HG03135 (cell line): ENCODE data around the gene NAA25.
A peak's percentile ranks its signal among the peaks of the same experiment; 100 is the strongest.
"Not testable (repeated sequence)": the region's sequence is repeated elsewhere in the genome, so short reads cannot be mapped to it uniquely, and the experiment has no call there.

ENCODE experiments used
- ATAC-seq: cut with Tn5 transposase; IDR thresholded peaks from one replicate; pipeline ENCODE4 v1.9.1; 2021; ENCODE audit warnings: mild to moderate bottlenecking, moderate library complexity; ENCODE audit not compliant: unreplicated experiment

Gene NAA25

GRCh38 chr12:112063273-112063672 lies 45.3 kb downstream of the NAA25 start:
- no peak for ATAC-seq

- ATAC-seq = no peak
Measured at GRCh38 chr12:112061137-112061536, 47.4 kb downstream of the NAA25 start.

- no peak for ATAC-seq
Measured at GRCh38 chr12:112049351-112049750, 59.2 kb downstream of the NAA25 start.

GRCh38 chr12:112046003-112046402 lies 62.6 kb downstream of the NAA25 start:
- no peak for ATAC-seq

GRCh38 chr12:112036614-112037013 lies 72.0 kb downstream of the NAA25 start:
- ATAC-seq = not testable (repeated sequence)

GRCh38 chr12:112035219-112035785 lies 73.3 kb downstream of the NAA25 start:
- no peak for ATAC-seq

- ATAC-seq = no peak
Measured at GRCh38 chr12:112032292-112032691, 76.3 kb downstream of the NAA25 start.

GRCh38 chr12:112031472-112031871 lies 77.1 kb downstream of the NAA25 start:
- ATAC-seq = no peak

- no peak for ATAC-seq
Measured at GRCh38 chr12:112029301-112029700, 79.3 kb downstream of the NAA25 start.

- ATAC-seq = no peak
Measured at GRCh38 chr12:112025808-112026375, 82.7 kb downstream of the NAA25 start.

GRCh38 chr12:112023759-112024396 lies 84.7 kb downstream of the NAA25 start:
- no peak for ATAC-seq

- no peak for ATAC-seq
Measured at GRCh38 chr12:112022241-112023016, 86.2 kb downstream of the NAA25 start.

- ATAC-seq = no peak
Measured at GRCh38 chr12:112020947-112021457, 87.6 kb downstream of the NAA25 start.

GRCh38 chr12:112018571-112019237 lies 89.9 kb downstream of the NAA25 start:
- no peak for ATAC-seq

- no peak for ATAC-seq
Measured at GRCh38 chr12:112017041-112017440, 91.5 kb downstream of the NAA25 start.

- no peak for ATAC-seq
Measured at GRCh38 chr12:112015938-112016337, 92.6 kb downstream of the NAA25 start.

- ATAC-seq = peak; percentile 28
Measured at GRCh38 chr12:112013601-112014402, 94.8 kb downstream of the NAA25 start.

- ATAC-seq = peak; percentile 71
Measured at GRCh38 chr12:112012775-112013600, 95.6 kb downstream of the NAA25 start, which contains the start of the genes ERP29 and TMEM116. TSS of gene ERP29 (plus strand) at chr12:112013426. CDS start at chr12:112013466, 40 bp downstream. TSS of gene TMEM116 (minus strand) at chr12:112013165. CDS start at chr12:112005270, 7,895 bp downstream.

- no peak for ATAC-seq
Measured at GRCh38 chr12:112011685-112012084, 96.9 kb downstream of the NAA25 start.
